Fibroblast of villous mesenchyme (primary cell): ENCODE data around the gene DYNC1I1. TPM values are rescaled to one million over a fixed set of nuclear protein-coding genes. Genes with fewer than 3 reads are reported as not detected.

ENCODE experiments used
- DNase-seq: peaks from one replicate; pipeline ENCODE4 v3.0.0-alpha.2; 2010; ENCODE audit warnings: low read depth
- H3K4me3 ChIP-seq: 2 replicates; pipeline ENCODE4 v1.5.1; 2011; ENCODE audit warnings: low read depth, mild to moderate bottlenecking, low read length
- CTCF ChIP-seq: IDR thresholded peaks from 2 replicates; pipeline ENCODE4 v1.5.1; 2012; ENCODE audit warnings: low read depth, mild to moderate bottlenecking, low read length; ENCODE audit not compliant: insufficient read depth
- total RNA-seq: library from RNA; depleted of rRNA; stranded (reverse); fragments of >200 nt; gene quantifications from 2 replicates; pipeline ENCODE4 v1.2.3, GENCODE V29; 2012

The DYNC1I1 gene
- total RNA-seq, 1 donor: 0.43 TPM

DNA sequence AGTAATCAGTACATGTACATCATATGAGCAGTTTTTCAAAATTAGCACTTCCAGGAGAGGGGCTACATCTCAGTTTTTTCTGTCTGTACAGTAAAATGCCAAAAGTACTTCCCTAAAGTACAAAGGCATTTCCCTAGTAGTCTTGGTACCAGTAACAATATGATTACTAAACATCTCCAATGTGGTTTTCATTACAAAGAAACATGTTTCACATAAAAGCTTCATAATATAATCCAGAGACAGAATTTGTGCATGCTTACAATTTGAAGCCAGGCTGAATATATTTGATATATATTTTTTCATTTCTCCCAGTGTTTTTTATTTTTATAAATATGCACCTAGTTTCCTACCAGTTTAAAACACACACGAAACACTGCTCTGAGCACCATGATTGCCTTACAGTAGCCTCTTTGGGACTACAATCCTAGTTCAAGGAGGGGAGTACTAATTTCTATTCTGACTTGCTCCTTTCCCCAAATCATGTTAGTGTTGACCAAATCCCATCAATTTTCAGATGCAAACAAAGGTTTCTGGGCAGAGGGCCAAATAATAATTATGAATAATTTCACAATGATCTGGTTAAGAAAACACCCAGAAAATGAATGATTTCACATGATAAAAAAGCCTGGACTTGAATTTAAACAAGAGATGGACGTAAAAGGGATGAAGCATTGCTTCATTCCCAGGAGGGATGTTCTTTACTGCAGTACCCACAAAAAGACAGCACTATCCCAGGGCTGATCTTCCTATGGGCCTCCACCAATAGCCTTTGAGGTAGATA is 348.3 kb downstream of the DYNC1I1 start:
- TF ChIP-seq CTCF: no peak
- peak; percentile 30 for DNase-seq
- no peak overlapping the region for H3K4me3 ChIP-seq

DNA sequence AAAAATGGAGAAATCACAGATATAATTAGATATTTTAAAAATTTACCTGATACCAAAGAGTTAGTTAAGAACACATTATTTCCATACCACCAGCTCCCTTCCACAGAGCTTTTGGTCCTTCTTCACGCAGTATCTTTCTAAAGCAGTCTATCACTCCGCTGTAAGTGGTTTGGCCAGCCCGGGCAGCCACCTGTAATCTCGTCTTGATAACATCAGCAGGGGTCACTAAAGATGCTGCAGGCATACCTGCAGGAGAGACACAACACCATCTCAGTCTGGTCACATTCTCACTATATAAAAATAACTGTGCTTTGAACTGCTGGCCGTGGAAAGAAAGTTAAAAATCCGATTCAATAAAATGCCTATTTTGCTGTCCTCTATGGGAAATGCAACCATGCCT is 349.4 kb downstream of the DYNC1I1 start:
- no peak for TF ChIP-seq CTCF
- H3K4me3 ChIP-seq: no peak overlapping the region
- DNase-seq: no peak

DNA sequence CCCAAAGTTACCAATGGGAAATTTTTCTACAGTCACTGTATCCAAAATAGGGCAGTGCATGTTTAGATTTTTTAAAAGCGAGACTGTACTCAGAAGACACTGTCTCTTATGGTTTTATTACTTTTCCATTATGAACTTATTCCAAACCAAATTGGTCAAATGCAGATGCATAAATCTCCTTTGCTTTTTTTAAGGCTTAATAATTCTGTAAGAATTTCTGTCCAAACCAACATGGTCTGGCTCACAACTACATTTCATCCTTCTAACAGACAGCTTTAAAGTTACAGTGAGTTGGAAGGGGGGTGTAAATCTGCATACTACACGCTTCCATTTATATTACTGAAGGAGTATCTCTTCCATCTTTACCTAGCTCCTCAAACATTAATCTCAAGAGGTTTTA is 350.4 kb downstream of the DYNC1I1 start:
- DNase-seq: no peak
- no peak overlapping the region for H3K4me3 ChIP-seq
- TF ChIP-seq CTCF: no peak

DNA sequence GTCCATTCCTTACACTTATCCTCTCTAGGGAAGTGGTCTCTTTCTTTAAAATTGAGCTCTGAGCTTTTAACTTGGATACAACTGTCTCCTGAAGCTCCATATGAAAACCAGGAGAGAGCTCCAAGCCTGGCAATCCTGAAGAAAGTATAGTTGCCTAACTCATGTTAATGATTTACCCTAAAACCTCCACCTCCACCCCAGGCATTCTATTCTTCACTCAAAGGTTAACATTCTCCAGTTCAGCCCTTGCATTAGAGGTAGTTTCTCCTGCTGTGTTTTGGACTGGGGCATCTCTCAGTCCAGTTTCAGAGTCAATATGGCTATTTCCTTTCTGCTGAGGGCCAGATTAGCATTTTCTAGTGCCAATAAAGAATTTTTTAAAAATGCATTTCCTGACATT is 354.0 kb downstream of the DYNC1I1 start:
- DNase-seq: no peak
- no peak overlapping the region for H3K4me3 ChIP-seq
- no peak for TF ChIP-seq CTCF

DNA sequence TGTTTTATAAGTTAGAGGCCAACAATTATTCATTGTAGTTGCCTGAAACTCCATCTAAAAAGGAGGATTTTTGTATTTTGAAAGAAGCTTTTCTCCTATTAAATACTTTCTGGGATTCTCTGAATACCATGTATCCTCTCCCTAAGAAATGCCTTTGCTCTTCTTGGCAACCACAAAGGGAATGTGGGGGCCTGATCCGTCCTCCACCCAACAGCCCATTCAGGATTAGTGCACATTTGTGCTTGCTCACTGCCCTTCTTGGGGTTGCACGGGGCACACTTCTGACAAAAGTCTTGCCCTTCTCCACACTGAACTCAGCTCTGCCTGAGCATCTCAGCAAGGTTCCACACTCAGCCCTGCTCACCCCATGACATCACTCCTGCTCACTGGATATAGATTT is 355.4 kb downstream of the DYNC1I1 start:
- no peak for TF ChIP-seq CTCF
- H3K4me3 ChIP-seq: no peak overlapping the region
- no peak for DNase-seq

- H3K4me3 ChIP-seq: no peak overlapping the region
- DNase-seq: no peak
- no peak for TF ChIP-seq CTCF
These were observed 359.2 kb downstream of the DYNC1I1 start for GRCh38 chr7:96131525-96131924.

DNA sequence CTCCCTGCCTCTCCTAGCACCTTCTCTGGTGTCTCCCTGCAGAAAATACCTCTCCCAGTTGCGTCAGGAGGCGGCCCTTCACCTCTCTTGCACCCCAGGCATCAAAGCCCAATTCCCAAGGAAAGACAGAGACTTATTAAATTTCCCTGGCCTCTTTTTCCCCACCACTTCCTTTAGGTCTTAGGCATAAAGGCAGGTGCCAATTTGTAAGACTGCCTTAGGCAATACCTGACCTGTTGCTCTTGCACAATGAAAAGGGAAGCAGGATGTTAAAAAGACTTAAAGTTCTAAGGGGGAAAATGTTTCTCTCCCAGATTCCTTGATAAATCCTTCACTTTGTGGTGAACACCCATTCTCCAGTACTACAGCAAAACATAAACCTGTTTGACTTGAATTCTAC is 362.9 kb downstream of the DYNC1I1 start:
- DNase-seq: no peak
- no peak for TF ChIP-seq CTCF
- no peak overlapping the region for H3K4me3 ChIP-seq
